ENCODE data around the gene GMFB.

Gene GMFB

DNA sequence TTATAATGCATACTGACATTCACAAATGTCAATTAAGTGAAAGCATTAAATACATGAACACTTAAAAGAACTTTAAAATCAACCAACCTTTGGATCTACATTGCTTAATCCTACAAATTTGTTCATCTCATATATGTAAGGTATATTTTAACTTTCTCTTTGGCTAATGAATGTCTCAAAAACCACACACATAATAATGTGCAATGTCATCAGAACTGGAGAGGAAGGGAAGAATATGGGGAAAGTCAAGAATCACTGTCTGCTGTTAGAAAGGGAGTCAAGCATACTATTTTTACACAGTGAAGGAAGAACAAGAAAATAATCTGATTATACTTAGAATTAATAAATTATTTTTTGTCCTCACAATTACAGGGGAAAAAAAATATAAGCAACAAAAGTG, 4.9 kb downstream of the GMFB start:
- no peak for DNase-seq (ENCODE audit: low spot score)
- TF ChIP-seq, protein P1, sequence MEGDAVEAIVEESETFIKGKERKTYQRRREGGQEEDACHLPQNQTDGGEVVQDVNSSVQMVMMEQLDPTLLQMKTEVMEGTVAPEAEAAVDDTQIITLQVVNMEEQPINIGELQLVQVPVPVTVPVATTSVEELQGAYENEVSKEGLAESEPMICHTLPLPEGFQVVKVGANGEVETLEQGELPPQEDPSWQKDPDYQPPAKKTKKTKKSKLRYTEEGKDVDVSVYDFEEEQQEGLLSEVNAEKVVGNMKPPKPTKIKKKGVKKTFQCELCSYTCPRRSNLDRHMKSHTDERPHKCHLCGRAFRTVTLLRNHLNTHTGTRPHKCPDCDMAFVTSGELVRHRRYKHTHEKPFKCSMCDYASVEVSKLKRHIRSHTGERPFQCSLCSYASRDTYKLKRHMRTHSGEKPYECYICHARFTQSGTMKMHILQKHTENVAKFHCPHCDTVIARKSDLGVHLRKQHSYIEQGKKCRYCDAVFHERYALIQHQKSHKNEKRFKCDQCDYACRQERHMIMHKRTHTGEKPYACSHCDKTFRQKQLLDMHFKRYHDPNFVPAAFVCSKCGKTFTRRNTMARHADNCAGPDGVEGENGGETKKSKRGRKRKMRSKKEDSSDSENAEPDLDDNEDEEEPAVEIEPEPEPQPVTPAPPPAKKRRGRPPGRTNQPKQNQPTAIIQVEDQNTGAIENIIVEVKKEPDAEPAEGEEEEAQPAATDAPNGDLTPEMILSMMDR (IDR thresholded peaks at IDR 0.05; ENCODE audit: extremely low read depth, missing control alignments): no peak

DNA sequence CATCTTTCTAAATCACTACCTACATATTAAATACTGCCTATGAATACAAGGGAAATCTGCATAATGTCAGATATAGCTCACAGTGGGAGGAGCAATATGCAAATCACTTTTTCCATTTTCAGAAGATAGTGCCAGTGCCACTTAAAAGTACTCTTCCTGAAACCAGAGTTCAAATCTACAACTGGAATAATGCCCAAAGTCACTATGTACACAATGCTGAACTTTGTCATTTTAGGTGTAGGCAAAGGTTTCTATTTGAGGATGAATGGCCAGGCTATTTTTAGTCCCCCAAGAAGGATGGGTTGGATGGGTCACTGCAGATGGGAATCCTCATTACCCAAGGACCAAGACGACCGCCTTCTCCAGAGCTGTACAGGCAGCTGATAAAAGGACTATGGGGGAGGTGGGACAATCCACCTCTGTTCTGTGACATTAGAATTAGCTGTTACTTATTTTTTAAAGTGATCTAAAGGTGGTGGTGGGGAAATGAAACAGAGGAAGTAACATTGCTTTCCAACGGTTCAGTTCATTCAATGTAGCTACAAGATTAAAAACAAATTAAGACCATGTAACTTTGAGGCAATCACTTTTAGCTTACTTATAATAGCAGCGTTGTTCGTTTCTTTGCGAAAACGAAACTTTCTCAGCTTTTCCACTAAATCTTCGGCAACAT, 5.6 kb downstream of the GMFB start:
- TF ChIP-seq, protein P1 (IDR thresholded peaks at IDR 0.05; ENCODE audit: extremely low read depth, missing control alignments): no peak
- DNase-seq (ENCODE audit: low spot score): no peak

DNA sequence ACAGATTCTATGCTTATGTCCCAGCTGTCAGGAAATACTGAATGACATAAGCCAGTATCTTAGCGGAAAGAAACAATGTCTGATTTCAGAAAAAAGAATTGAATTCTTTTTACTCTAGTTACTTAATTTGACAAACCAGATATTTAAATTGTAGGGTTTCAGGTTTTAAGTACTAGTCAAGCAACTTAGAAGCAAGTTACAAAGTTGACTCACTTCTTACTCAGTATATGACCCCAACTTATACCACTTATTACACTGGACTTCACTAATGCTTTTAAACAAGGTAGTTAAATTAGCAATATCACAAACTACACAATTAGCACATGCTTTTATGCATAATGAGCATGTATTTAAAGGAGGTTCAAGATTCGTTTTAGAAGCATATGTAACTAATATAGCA, 7.1 kb downstream of the GMFB start:
- no peak for DNase-seq (ENCODE audit: low spot score)
- TF ChIP-seq, protein P1 (IDR thresholded peaks at IDR 0.05; ENCODE audit: extremely low read depth, missing control alignments): no peak

DNA sequence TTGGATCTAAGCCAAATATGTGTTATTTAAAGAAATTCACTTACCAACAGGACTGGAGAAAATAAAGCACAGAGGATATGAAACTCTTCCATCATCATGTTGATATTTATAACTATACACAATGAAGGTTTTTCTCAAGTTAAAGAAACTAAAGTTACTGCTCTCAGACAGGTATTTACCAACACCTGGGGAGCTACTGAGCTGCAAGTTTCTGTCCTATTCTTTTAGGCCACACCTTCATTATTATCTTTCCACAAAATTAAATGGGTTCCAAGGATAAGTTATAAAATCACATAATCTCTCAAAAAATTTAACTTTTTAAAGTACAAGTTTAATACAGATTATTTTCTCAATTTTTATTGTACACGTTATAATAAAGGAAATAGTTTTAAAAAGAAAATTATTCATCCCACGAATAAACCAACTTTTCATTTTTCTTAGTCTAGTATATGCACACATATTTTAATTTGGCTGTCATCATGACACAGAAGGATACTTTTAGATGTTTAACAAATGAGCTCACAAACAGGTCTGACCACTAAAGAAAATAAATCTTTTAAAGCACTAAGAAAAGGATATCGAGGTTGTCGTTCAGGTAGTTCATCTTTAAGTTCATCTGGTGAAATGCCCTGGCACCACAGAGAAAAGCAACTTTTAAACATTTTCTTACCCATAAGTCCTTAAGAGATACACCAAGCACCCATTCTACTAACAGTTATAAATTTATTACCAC, 7.8 kb downstream of the GMFB start:
- TF ChIP-seq, protein P1 (IDR thresholded peaks at IDR 0.05; ENCODE audit: extremely low read depth, missing control alignments): no peak
- DNase-seq (ENCODE audit: low spot score): no peak

DNA sequence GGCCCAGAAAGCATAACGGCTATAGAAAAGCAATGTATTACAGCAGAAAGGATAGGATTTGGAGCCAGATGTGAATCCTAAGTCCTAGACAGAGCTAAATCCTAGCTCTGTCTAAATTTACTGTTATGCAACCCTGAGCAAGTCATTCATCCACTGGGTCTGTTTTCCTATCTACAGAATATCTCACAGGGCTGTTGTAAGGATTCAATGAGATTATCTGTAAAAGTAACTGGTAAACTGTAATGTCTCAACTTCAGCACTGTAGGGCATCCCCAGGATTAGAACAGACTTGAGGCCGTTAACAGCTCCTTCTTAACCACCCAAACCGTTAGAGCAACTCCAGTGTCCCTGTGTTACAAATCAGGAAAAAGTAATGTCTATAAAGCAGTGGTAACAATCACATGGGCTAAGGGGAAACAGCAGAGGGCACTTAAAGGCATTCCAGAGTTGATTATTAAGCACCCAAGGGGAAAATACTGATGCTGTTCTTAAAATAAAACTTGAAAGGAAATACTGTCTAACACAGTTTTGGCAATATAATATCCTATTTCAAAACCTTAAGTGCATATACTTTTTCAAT, 10.1 kb downstream of the GMFB start:
- TF ChIP-seq, protein P1 (IDR thresholded peaks at IDR 0.05; ENCODE audit: extremely low read depth, missing control alignments): no peak
- DNase-seq (ENCODE audit: low spot score): no peak

DNA sequence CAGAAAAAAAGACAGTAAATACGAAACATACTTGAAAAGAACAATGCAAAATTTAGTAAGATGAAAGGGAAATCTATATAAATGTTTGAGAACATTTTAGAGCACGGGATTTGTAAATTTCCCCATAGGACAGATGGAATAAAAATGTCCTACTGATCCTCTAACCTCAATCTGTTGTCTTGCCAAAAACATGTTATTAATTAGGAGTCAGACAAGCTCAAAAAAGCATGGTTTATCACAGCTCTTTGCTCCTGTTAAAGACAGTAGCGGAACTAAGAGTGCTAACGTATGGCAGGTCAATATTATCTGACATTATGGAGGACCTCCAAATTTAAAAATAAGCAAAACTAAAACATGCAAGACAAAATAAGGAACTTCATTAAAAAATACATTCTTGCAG, 12.9 kb downstream of the GMFB start:
- no peak for DNase-seq (ENCODE audit: low spot score)
- TF ChIP-seq, protein P1 (IDR thresholded peaks at IDR 0.05; ENCODE audit: extremely low read depth, missing control alignments): no peak

All from GM20000 (cell line).